GM10266 (cell line): ENCODE data around the gene NR3C2.

Source experiments
- DNase-seq: peaks from one replicate; pipeline ENCODE4 v3.0.0; 2012; ENCODE audit errors: extremely low spot score
- CTCF ChIP-seq: IDR thresholded peaks from 2 replicates; pipeline ENCODE4 v1.5.1; 2012; ENCODE audit warnings: mild to moderate bottlenecking, low read depth; ENCODE audit not compliant: control insufficient read depth, insufficient read depth; ENCODE audit errors: missing control alignments

NR3C2 gene

DNA sequence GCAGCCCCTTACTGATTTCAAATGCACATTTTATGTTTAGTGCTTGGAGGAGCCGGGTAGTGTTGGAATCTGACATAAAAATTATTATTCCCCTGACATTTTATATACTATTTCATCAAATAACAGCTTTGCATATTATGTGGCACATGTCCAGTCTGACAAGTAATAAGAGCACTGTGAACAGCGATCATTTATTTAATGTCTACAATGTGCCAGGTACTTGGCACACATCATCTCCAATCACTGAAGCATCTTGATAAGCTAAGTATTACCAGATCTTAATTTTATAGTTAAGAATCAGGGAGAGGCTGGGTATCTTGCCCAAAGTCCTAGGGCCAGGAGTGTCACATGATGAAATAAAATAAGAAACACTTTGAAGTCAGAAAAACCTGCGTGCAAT lies 197.2 kb downstream of the NR3C2 start:
- no peak for TF ChIP-seq CTCF
- DNase-seq = no peak

DNA sequence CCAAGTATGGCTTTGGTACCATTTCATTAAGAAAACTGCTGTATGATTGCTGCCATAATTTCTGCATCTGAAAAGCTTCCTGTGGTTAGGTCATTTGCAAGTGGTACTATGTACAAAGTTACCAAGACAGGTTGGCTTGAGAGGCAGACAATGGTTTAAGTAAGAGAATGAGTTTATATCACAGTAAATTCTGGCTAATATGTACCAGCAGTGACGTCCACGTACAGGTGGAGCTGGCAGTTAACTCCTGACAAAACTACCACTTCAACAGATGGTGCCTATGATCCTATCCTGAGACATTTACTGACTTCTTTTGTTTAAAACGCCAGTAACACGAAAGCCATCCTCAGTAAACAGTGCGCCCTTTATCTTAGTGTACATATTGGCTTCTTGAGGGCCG lies 198.4 kb downstream of the NR3C2 start:
- no peak for TF ChIP-seq CTCF
- no peak for DNase-seq

- no peak for TF ChIP-seq CTCF
- no peak for DNase-seq
These were observed 202.0 kb downstream of the NR3C2 start for GRCh38 chr4:148240241-148240640.

DNA sequence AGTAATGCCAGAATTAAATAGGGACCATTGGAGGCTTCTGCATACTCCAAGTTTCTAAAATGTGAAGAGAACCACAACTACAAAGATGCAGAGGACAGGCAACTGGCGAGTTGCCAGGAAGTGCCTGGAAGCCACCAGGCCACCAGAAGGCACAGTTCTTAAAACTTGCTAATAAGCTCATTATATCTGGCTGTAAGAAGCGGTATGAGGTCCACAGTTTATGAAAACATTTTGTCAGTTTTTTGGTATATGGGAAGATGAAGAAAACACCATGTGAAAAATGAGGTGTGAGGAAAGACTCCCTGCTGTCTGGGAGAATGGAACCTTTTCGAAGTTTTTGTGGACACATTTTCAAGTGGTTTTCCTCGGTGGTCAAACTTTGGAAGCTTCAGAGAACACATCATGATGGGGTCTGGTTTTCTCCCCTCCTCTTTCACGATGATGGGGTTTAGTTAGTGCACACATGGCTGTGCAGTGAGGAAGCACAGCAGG lies 202.7 kb downstream of the NR3C2 start:
- no peak for DNase-seq

GRCh38 chr4:148238811-148239493 lies 203.3 kb downstream of the NR3C2 start:
- no peak for DNase-seq

More for the DNA sequence above, 202.7 kb downstream of the NR3C2 start:
- no peak for TF ChIP-seq CTCF

DNA sequence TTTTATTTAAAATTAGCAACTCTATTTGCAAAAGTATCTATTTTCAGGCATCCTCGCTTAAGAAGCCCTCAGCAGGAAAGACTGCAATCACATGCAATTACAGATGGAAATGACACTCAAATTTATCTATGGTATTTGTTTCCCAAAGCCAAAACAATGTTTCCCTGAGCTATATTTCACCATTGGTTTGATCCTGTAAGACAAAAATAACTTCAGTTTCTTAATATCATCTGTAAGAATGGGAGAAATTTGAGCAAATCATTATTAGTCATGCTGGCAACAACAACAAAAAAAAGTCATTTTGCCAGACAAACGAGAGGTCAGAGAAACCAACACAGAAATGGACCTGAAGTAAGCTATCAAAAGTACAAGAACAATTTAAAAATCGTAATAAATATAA lies 204.1 kb downstream of the NR3C2 start:
- TF ChIP-seq CTCF = no peak
- DNase-seq = no peak

More at GRCh38 chr4:148238811-148239493, 203.3 kb downstream of the NR3C2 start:
- no peak for TF ChIP-seq CTCF

DNA sequence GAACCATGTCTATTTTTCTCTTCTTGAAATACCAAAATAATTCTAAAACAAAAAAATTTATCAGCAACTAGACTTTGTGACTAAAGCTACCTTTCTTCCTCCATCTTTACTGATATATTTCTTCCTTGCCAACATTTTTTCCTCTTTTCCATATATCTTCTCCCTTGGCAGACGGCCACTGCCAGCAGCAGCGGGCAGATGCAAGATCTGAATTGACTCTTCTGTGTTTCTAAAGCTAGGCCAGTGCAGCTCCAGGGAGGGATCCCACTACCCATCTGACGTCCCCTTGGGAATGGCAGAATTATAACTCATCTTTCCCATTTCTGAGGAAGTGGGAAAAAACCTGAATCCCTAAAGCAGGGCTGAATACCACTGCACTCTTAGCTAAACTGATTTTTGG lies 206.4 kb downstream of the NR3C2 start:
- TF ChIP-seq CTCF = no peak
- no peak for DNase-seq
